HCT116 (cell line): ENCODE data around the gene COA3. TPM values are rescaled to one million over a fixed set of nuclear protein-coding genes. Genes with fewer than 3 reads are reported as not detected.

ENCODE experiments used
- ATAC-seq: fragments of 200-7000 bp; cut with Tn5 transposase; 2 replicates; pipeline ENCODE4 v1.9.1; 2020; ENCODE audit warnings: mild to moderate bottlenecking, moderate library complexity
- BruUV-seq: library from RNA; stranded (reverse); fragments of 400-500 nt; replicated peaks from 2 replicates; lab custom pipeline; 2021; lab: Mats Ljungman, UMichigan
- CTCF ChIA-PET: fragments of 300-600 bp; sonication (Branson Sonifier 250); formaldehyde crosslinking; loops from one replicate; lab custom pipeline; 2021; ENCODE audit warnings: antibody characterized with exemption; lab: Charles Lee
- POLR2A ChIA-PET: fragments of 300-600, 350-600 bp; sonication (Branson Sonifier 250); formaldehyde crosslinking; loops from one replicate; lab custom pipeline; 2021; ENCODE audit warnings: antibody characterized with exemption; lab: Charles Lee
- RAD21 ChIA-PET, 2 experiments: fragments of 300-600 bp; sonication (Branson Sonifier 250); formaldehyde crosslinking; loops; one replicate each; lab custom pipeline; 2023; ENCODE audit warnings: low total read pairs in 2 of 2; ENCODE audit not compliant: uncharacterized antibody in 2 of 2, unreplicated experiment in 2 of 2, low non-redundant PET in 1 of 2; lab: Charles Lee
- DNase-seq: peaks from one replicate; pipeline ENCODE4 v3.0.0-alpha.2; 2010; ENCODE audit warnings: low read depth, low spot score
- H2AFZ ChIP-seq: fragments of 200-600 bp; shearing (Covaris generic), sonication (generic); 2 replicates; pipeline ENCODE4 v1.6.1; 2017; ENCODE audit warnings: low read depth, mixed run types, mixed read lengths, antibody characterized with exemption, low read length; ENCODE audit not compliant: poor library complexity, severe bottlenecking
- H3K27ac ChIP-seq: 2 replicates; pipeline ENCODE4 v1.5.1; 2012; ENCODE audit warnings: low read depth, low read length
- H3K27me3 ChIP-seq: fragments of 200-600 bp; sonication (generic); 2 replicates; pipeline ENCODE4 v1.6.1; 2016; ENCODE audit warnings: mixed run types, low read length, mixed read lengths; ENCODE audit not compliant: insufficient read depth
- H3K36me3 ChIP-seq, 2 experiments: fragments of 200-500 bp in 1 of 2; fragments of 200-600 bp in 1 of 2; sonication (Bioruptor generic) in 1 of 2; sonication (generic) in 1 of 2; 2 replicates each; pipeline versions ENCODE4 v1.5.1 to v1.6.1; 2014 to 2016; ENCODE audit warnings: low read length in 2 of 2, inconsistent platforms in 1 of 2, mixed read lengths in 1 of 2, mixed run types in 1 of 2; ENCODE audit not compliant: insufficient read depth in 2 of 2, control insufficient read depth in 1 of 2
- H3K4me1 ChIP-seq, 2 experiments: fragments of 200-600 bp in 1 of 2; sonication (generic) in 1 of 2; 2 replicates each; pipeline versions ENCODE4 v1.5.1 to v1.6.1; 2012 to 2017; ENCODE audit warnings: low read length in 2 of 2, inconsistent platforms in 1 of 2, mild to moderate bottlenecking in 1 of 2, mixed read lengths in 1 of 2, mixed run types in 1 of 2, moderate library complexity in 1 of 2; ENCODE audit not compliant: insufficient read depth in 2 of 2, control insufficient read depth in 1 of 2
- H3K4me2 ChIP-seq: fragments of 200-600 bp; sonication (generic); 2 replicates; pipeline ENCODE4 v1.6.1; 2017; ENCODE audit warnings: mixed run types, low read length, mixed read lengths
- H3K4me3 ChIP-seq, 2 experiments: fragments of 200-600 bp in 1 of 2; sonication (generic) in 1 of 2; replicated peaks in 1 of 2; 2 replicates each; pipeline ENCODE4 v1.5.1; 2011 to 2016; ENCODE audit warnings: low read length in 2 of 2, control low read depth in 1 of 2, low read depth in 1 of 2, mild to moderate bottlenecking in 1 of 2, mixed read lengths in 1 of 2, mixed run types in 1 of 2
- H3K79me2 ChIP-seq: fragments of 200-600 bp; sonication (generic); 2 replicates; pipeline ENCODE4 v1.6.1; 2017; ENCODE audit warnings: mild to moderate bottlenecking, mixed run types, low read length, moderate library complexity, mixed read lengths; ENCODE audit not compliant: insufficient read depth
- H3K9ac ChIP-seq: fragments of 200-600 bp; sonication (generic); 2 replicates; pipeline ENCODE4 v1.6.1; 2016; ENCODE audit warnings: low read length, mixed read lengths
- H3K9me2 ChIP-seq: fragments of 200-600 bp; sonication (generic), shearing (Covaris generic); 2 replicates; pipeline ENCODE4 v1.6.1; 2017; ENCODE audit warnings: mixed run types, mild to moderate bottlenecking, moderate library complexity; ENCODE audit not compliant: insufficient read depth
- H3K9me3 ChIP-seq, 2 experiments: fragments of 200-500 bp in 1 of 2; fragments of 200-600 bp in 1 of 2; sonication (Bioruptor generic) in 1 of 2; sonication (generic) in 1 of 2; 2 replicates each; pipeline ENCODE4 v1.6.1; 2014 to 2017; ENCODE audit warnings: low read length in 2 of 2, mixed read lengths in 2 of 2, inconsistent platforms in 1 of 2, low read depth in 1 of 2, mild to moderate bottlenecking in 1 of 2, mixed run types in 1 of 2, moderate library complexity in 1 of 2; ENCODE audit not compliant: control insufficient read depth in 1 of 2, insufficient read depth in 1 of 2
- H4K20me1 ChIP-seq: fragments of 200-600 bp; sonication (generic), shearing (Covaris generic); 2 replicates; pipeline ENCODE4 v1.6.1; 2017; ENCODE audit warnings: mixed run types, mild to moderate bottlenecking, moderate library complexity; ENCODE audit not compliant: insufficient read depth
- ATF3 ChIP-seq: IDR thresholded peaks from 2 replicates; pipeline ENCODE4 v1.6.1; 2012
- CEBPB ChIP-seq: IDR thresholded peaks from 2 replicates; pipeline ENCODE4 v1.6.1; 2012; ENCODE audit warnings: low read depth
- EGR1 ChIP-seq: IDR thresholded peaks from 2 replicates; pipeline ENCODE4 v1.6.1; 2012; ENCODE audit warnings: low read depth
- JUND ChIP-seq: IDR thresholded peaks from 2 replicates; pipeline ENCODE4 v1.6.1; 2012
- SIN3A ChIP-seq: IDR thresholded peaks from 2 replicates; pipeline ENCODE4 v1.6.1; 2012; ENCODE audit warnings: low read depth
- SP1 ChIP-seq: IDR thresholded peaks from 2 replicates; pipeline ENCODE4 v1.6.1; 2012; ENCODE audit warnings: low read depth
- TCF7L2 ChIP-seq: IDR thresholded peaks from 2 replicates; pipeline ENCODE4 v1.7.0; 2011; ENCODE audit warnings: borderline replicate concordance, inconsistent platforms; ENCODE audit not compliant: insufficient read depth, insufficient read length; ENCODE audit errors: extremely low read depth
- ZNF274 ChIP-seq: fragments of 200-500 bp; sonication (Bioruptor generic); IDR thresholded peaks from 2 replicates; pipeline ENCODE4 v1.6.1; 2014; ENCODE audit warnings: mild to moderate bottlenecking, low read depth, low read length, inconsistent platforms
- intact Hi-C: fragments of 100-400 bp; cut with micrococcal nuclease; formaldehyde crosslinking; loops from 2 replicates; pipeline ENCODE4 v1.10.0; 2022
- total RNA-seq: library from RNA; stranded (reverse); gene quantifications from one replicate; pipeline ENCODE4 v1.2.1, GENCODE V29; 2021; ENCODE audit not compliant: unreplicated experiment
- TF ChIP-seq, protein P1 (sequence below): IDR thresholded peaks from 2 replicates; pipeline ENCODE4 v1.6.1; 2012

The COA3 gene
- total RNA-seq, 1 experiment from 2014 or later, result 37.1 TPM

DNA sequence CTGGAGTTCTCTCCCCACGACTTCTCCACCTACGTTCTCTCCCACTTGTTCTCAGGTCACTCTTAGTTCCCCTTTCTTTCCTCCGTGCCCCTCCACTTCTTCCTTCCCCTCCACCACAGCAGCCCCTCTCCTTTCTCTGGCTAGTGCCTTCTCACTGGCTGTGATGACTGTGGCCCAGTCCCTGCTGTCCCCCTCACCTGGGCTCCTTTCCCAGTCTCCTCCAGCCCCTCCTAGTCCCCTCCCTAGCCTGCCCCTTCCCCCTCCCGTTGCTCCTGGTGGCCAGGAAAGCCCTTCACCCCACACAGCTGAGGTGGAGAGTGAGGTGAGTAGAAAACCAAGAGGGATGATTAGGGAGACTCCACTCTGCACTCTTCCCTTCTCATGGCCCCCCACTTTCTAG, 3.4 kb downstream of the COA3 start:
- no peaks in the 10 kb centered on the region for H3K9me3 ChIP-seq
- peaks cover 4 to 9% of the 10 kb centered on the region in 2 experiments; a peak in 2 of 4 replicates for H3K4me1 ChIP-seq
- no peaks in the 10 kb centered on the region for H3K9me2 ChIP-seq
- no peaks in the 10 kb centered on the region for H3K27me3 ChIP-seq
- peaks cover 8% of the 10 kb centered on the region; the same call in 1 of the 2 replicates for H3K79me2 ChIP-seq
- no peak overlapping the region for H3K27ac ChIP-seq
- TF ChIP-seq, protein P1, sequence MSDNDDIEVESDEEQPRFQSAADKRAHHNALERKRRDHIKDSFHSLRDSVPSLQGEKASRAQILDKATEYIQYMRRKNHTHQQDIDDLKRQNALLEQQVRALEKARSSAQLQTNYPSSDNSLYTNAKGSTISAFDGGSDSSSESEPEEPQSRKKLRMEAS, result no peak
- TF ChIP-seq EGR1, result no peak
- no peak for TF ChIP-seq SIN3A
- TF ChIP-seq ZNF274, result no peak
- TF ChIP-seq ATF3, result no peak
- no peak for TF ChIP-seq CEBPB
- TF ChIP-seq TCF7L2, result no peak
- no peak for TF ChIP-seq JUND
- RAD21 ChIA-PET, result no interaction called here
- H2AFZ ChIP-seq, result no peak overlapping the region
- intact Hi-C loops, result no loop called here
- CTCF ChIA-PET, result no interaction called here
- no peak overlapping the region for H3K4me2 ChIP-seq
- no peaks in the 10 kb centered on the region for H4K20me1 ChIP-seq
- H3K36me3 ChIP-seq, result no peaks in the 10 kb centered on the region
- H3K9ac ChIP-seq, result no peak overlapping the region
- POLR2A ChIA-PET, result no interaction called here
- no TSS peak for BruUV-seq
- DNase-seq (no peak), ATAC-seq (no peak)
- H3K4me3 ChIP-seq, result no peak overlapping the region

DNA sequence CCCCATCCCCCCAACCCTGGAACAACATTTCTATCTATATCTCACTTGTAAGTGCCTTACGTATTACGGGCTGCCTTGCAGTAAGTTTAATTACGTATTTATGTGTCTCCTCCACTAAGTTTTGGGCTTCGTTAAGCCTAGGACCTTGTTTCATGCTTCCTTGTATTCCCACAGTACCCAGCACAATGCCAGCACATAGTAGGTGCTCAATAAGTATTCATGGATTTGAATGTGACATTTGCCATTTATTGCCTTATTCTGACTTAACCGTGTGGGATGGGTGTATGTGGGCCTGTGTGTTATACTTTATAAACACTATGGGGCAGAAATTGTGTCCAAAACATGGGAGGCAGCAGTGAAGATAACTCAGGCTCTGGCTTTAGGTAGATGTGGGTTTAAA, 6.0 kb downstream of the COA3 start:
- Histone ChIP-seq H3K4me1 (peaks cover under 1 to 4% of the 10 kb centered on the region in 2 experiments; a peak in 2 of 4 replicates), H3K79me2 (0 out of 2 replicates have a peak, but pooled peaks cover 5% of the 10 kb centered on the region), H4K20me1 (no peaks in the 10 kb centered on the region), H3K9ac (no peak overlapping the region), H3K4me2 (no peak overlapping the region), H3K27ac (no peak overlapping the region), H3K9me3 (no peaks in the 10 kb centered on the region), H2AFZ (no peak overlapping the region), H3K27me3 (no peaks in the 10 kb centered on the region), H3K4me3 (no peak overlapping the region), H3K9me2 (no peaks in the 10 kb centered on the region), H3K36me3 (no peaks in the 10 kb centered on the region)
- CTCF ChIA-PET, result no interaction called here
- POLR2A ChIA-PET, result no interaction called here
- ATAC-seq (no peak), DNase-seq (no peak)
- no TSS peak for BruUV-seq
- TF ChIP-seq, protein P1, result 0 out of 2 replicates have a peak, but pooled peaks have one; percentile 22
- TF ChIP-seq SP1, result no peak
- RAD21 ChIA-PET, result no interaction called here
- intact Hi-C loops, result no loop called here
